ENCODE data around the gene TMEM140.

The TMEM140 gene

GRCh38 chr7:135192914-135193536 lies 45.2 kb downstream of the TMEM140 start:
- no peak for TF ChIP-seq ZFX (IDR thresholded peaks at IDR 0.05; ENCODE audit: borderline replicate concordance)
- no peak for TF ChIP-seq CTCF (IDR thresholded peaks at IDR 0.05)
- no peak overlapping the region for H3K27ac ChIP-seq

DNA sequence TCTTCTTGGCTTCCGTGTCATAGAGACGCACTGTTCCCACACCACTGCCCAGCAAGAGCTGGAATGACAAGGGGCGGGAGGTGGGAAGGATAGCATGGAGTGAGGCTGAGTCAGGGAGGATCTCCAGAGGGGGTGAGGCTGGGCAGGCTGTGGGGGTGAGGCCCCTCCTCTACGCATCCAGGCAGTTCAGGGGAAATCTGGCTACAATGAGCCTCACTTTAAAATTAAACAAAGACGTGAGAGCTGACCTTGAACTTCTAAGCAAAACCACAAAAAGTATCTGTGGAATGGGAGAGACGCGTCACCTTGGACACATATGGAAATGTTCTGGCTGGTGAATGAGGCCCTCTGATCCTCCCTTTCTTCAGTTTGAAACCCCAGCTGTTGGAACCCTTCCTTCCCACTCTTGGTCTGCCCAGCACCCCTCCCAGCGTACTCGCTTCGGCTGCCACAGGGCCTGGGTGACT lies 45.8 kb downstream of the TMEM140 start:
- TF ChIP-seq ZFX (IDR thresholded peaks at IDR 0.05; ENCODE audit: borderline replicate concordance): no peak
- no peak for TF ChIP-seq CTCF (IDR thresholded peaks at IDR 0.05)
- no peak overlapping the region for H3K27ac ChIP-seq

GRCh38 chr7:135194494-135195095 lies 46.7 kb downstream of the TMEM140 start:
- H3K27ac ChIP-seq: no peak overlapping the region
- TF ChIP-seq CTCF (IDR thresholded peaks at IDR 0.05) (no peak), ZFX (IDR thresholded peaks at IDR 0.05; ENCODE audit: borderline replicate concordance) (no peak)

GRCh38 chr7:135195156-135195555 lies 47.3 kb downstream of the TMEM140 start:
- TF ChIP-seq ZFX (IDR thresholded peaks at IDR 0.05; ENCODE audit: borderline replicate concordance) (no peak), CTCF (IDR thresholded peaks at IDR 0.05) (no peak)
- no peak overlapping the region for H3K27ac ChIP-seq

GRCh38 chr7:135195968-135196629 lies 48.2 kb downstream of the TMEM140 start:
- TF ChIP-seq ZFX (IDR thresholded peaks at IDR 0.05; ENCODE audit: borderline replicate concordance): no peak
- TF ChIP-seq CTCF (IDR thresholded peaks at IDR 0.05): no peak
- no peak overlapping the region for H3K27ac ChIP-seq

DNA sequence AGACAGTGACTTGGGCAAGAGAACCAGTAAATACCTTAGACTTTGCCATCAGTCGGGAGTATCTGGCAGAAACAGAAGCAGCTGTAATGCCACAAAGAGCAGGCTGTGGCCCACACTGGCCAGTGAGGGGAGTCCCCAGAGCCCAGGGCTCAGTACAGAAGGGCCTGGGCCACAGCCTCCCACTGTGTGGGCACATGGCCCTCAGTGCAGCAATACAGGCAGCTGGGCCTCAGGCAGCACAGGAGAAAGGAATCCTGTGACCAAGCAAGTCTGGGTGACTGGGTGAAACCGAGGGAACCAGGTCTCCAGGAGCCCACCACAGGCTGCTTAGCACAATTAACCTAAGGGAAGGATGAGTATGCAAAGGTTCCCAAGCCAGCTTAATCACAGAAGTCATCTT lies 49.5 kb downstream of the TMEM140 start:
- H3K27ac ChIP-seq: no peak overlapping the region
- TF ChIP-seq CTCF (IDR thresholded peaks at IDR 0.05) (no peak), ZFX (IDR thresholded peaks at IDR 0.05; ENCODE audit: borderline replicate concordance) (no peak)
